ENCODE data around the gene ST3GAL4.

Gene ST3GAL4

GRCh38 chr11:126319374-126319740 lies 36.1 kb upstream of the ST3GAL4 start:
- TF ChIP-seq CTCF (conservative IDR thresholded peaks at IDR 0.05; ENCODE audit: low read depth, low read length): no peak
- no peak overlapping the region for H3K4me3 ChIP-seq (ENCODE audit: low read depth, low read length)
- DNase-seq (ENCODE audit: low read depth): no peak

- no peak for TF ChIP-seq CTCF (conservative IDR thresholded peaks at IDR 0.05; ENCODE audit: low read depth, low read length)
- no peak overlapping the region for H3K4me3 ChIP-seq (ENCODE audit: low read depth, low read length)
- DNase-seq (ENCODE audit: low read depth): no peak
Observed at GRCh38 chr11:126322996-126323395, 32.5 kb upstream of the ST3GAL4 start.

GRCh38 chr11:126327281-126328000 lies 28.0 kb upstream of the ST3GAL4 start:
- TF ChIP-seq CTCF (conservative IDR thresholded peaks at IDR 0.05; ENCODE audit: low read depth, low read length): no peak
- no peak for DNase-seq (ENCODE audit: low read depth)
- no peak overlapping the region for H3K4me3 ChIP-seq (ENCODE audit: low read depth, low read length)

- DNase-seq (ENCODE audit: low read depth): no peak
- no peak overlapping the region for H3K4me3 ChIP-seq (ENCODE audit: low read depth, low read length)
- no peak for TF ChIP-seq CTCF (conservative IDR thresholded peaks at IDR 0.05; ENCODE audit: low read depth, low read length)
Observed at GRCh38 chr11:126328001-126328390, 27.5 kb upstream of the ST3GAL4 start.

GRCh38 chr11:126328444-126328843 lies 27.0 kb upstream of the ST3GAL4 start:
- H3K4me3 ChIP-seq (ENCODE audit: low read depth, low read length): no peak overlapping the region
- TF ChIP-seq CTCF (conservative IDR thresholded peaks at IDR 0.05; ENCODE audit: low read depth, low read length): no peak
- no peak for DNase-seq (ENCODE audit: low read depth)

- no peak for TF ChIP-seq CTCF (conservative IDR thresholded peaks at IDR 0.05; ENCODE audit: low read depth, low read length)
- no peak for DNase-seq (ENCODE audit: low read depth)
- H3K4me3 ChIP-seq (ENCODE audit: low read depth, low read length): no peak overlapping the region
Observed at GRCh38 chr11:126328938-126329643, 26.4 kb upstream of the ST3GAL4 start.
